HFFc6 (cell line): Measurements from ENCODE around the gene FAM171A2. TPM values are rescaled to one million over a fixed set of nuclear protein-coding genes. Genes with fewer than 3 reads are reported as not detected.

ENCODE experiments used
- DNase-seq: peaks from one replicate; pipeline ENCODE4 v3.0.0-alpha.2; 2018
- H3K27ac Mint-ChIP-seq: 2 replicates; pipeline ENCODE4 v1.8.0; 2020; ENCODE audit warnings: mild to moderate bottlenecking, mixed read lengths
- H3K27me3 Mint-ChIP-seq: 2 replicates; pipeline ENCODE4 v1.8.0; 2021; ENCODE audit warnings: mild to moderate bottlenecking, moderate library complexity, mixed read lengths; ENCODE audit not compliant: insufficient read depth
- H3K36me3 Mint-ChIP-seq: 2 replicates; pipeline ENCODE4 v1.8.0; 2021; ENCODE audit warnings: low read depth, mixed read lengths
- H3K4me1 Mint-ChIP-seq: 2 replicates; pipeline ENCODE4 v1.8.0; 2020; ENCODE audit warnings: low read depth, mixed read lengths
- H3K4me3 Mint-ChIP-seq: 2 replicates; pipeline ENCODE4 v1.8.0; 2020; ENCODE audit warnings: mild to moderate bottlenecking, moderate library complexity, mixed read lengths
- H3K9me3 Mint-ChIP-seq: 2 replicates; pipeline ENCODE4 v1.8.0; 2020; ENCODE audit warnings: mild to moderate bottlenecking, mixed read lengths
- CTCF ChIP-seq: fragments of 200-600 bp; sonication (generic); IDR thresholded peaks from 2 replicates; pipeline ENCODE4 v1.5.0; 2021; ENCODE audit warnings: antibody characterized with exemption, mild to moderate bottlenecking
- long read RNA-seq: library from polyadenylated mRNA; unstranded; transcript quantifications from one replicate; pipeline ENCODE4 v2.0.0, GENCODE V29; 2019
- total RNA-seq, 6 experiments: library from RNA; stranded (reverse); fragmentation: NEBNext Ultra II Directional; extraction: Animal tissue kit (Norgen Biotek cat#: 25700); gene quantifications; 2 replicates in 1 of 6; 3 replicates in 5 of 6; pipeline ENCODE4 v1.2.3, GENCODE V29; 2021

FAM171A2 gene
- 1 to 10 TPM; 1.6 to 1.9 (median 1.8) TPM for total RNA-seq
- long read RNA-seq = 0 reads

DNA sequence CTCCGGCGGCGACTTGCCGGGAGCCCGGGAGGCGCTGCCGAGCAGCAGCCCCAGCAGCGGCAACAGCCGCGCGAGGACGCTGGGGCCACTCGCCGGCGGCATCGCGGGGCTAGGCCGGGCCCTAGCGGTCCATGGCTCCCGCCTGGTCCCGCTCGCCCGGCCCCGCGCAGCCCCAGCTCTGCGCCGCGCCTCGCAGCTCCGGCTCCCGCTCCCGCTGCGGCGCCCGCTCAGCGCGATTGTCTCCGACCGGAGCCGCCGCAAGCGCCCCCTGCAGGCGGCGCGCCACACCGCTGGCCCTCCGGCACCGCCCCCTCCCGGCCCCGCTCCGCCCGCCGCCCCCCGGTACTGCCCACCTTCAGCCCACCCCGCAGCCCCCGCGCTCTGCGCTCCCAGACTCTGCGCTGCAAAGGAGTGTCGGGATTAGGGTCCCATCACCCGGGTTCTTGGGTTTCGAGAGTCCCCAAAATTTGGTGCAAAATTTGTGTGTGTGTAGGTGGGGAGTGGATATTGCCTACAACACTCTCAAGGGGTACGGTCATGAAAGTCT is at the start of gene FAM171A2:
FAM171A2 (minus strand) TSS at position 241 of the 547 bp plus-strand sequence; CDS start at position 102, 139 bp downstream.
- Mint-ChIP-seq H3K4me3 (peak within 1 kb of the TSS; percentile 84), H3K27ac (no peak within 1 kb of the TSS), H3K36me3 (no peaks in the 10 kb centered on the region), H3K9me3 (no peaks in the 10 kb centered on the region), H3K27me3 (peaks cover 31% of the 10 kb centered on the region), H3K4me1 (peaks cover 14% of the 10 kb centered on the region; the same call in 1 of the 2 replicates)
- DNase-seq = no peak
- peak; percentile 85 for TF ChIP-seq CTCF

DNA sequence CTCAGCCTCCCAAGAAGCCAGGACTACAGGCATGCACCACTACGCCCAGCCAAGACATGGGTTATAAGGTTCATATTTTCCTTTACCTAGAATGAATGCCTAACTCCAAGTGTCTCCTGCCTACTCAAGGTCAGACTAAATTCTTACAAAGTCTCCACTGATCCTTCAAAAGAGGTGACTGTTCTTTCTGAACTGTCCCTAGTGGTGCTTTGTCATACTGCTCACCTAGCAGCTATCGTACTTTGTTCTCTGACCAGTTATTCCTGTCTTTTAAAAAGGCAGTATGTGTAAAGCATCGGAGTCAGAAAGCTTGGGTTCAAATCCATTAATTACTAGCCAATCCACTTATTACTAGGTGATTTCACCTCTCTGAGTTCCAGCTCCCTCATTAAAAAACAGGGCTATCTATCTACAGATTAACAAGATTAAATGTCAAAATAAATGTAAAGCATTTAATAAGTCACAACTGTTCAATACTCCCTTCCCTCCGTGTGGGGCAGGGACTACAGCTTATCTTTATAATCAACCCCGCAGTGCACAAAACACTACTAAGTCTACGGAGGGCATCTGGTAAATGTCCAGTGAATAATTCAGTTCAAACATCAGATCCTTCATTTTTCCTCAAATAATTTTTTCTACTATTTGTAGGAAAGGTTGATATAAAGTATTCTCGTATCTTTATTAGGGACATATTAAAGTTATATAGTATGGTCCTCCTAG is 45.8 kb upstream of the FAM171A2 start:
- Mint-ChIP-seq H3K4me3 (no peak overlapping the region), H3K27me3 (no peaks in the 10 kb centered on the region), H3K27ac (no peak overlapping the region), H3K4me1 (no peaks in the 10 kb centered on the region; the same call in 1 of the 2 replicates), H3K36me3 (no peaks in the 10 kb centered on the region), H3K9me3 (no peaks in the 10 kb centered on the region)
- peak; percentile 32 for TF ChIP-seq CTCF
- DNase-seq = no peak

- Mint-ChIP-seq H3K4me3 (no peak overlapping the region), H3K27ac (no peak overlapping the region; the same call in 1 of the 2 replicates), H3K4me1 (no peaks in the 10 kb centered on the region; the same call in 1 of the 2 replicates), H3K9me3 (no peaks in the 10 kb centered on the region), H3K27me3 (no peaks in the 10 kb centered on the region), H3K36me3 (no peaks in the 10 kb centered on the region)
- no peak for TF ChIP-seq CTCF
- DNase-seq = no peak
Measured at GRCh38 chr17:44408786-44409185, 45.1 kb upstream of the FAM171A2 start.

GRCh38 chr17:44402564-44403172 is 39.0 kb upstream of the FAM171A2 start:
- Mint-ChIP-seq H3K9me3 (no peaks in the 10 kb centered on the region), H3K4me1 (no peaks in the 10 kb centered on the region; the same call in 1 of the 2 replicates), H3K27ac (no peak overlapping the region), H3K27me3 (no peaks in the 10 kb centered on the region; the same call in 1 of the 2 replicates), H3K4me3 (no peak overlapping the region), H3K36me3 (peaks cover 18% of the 10 kb centered on the region)
- no peak for DNase-seq
- TF ChIP-seq CTCF = no peak

DNA sequence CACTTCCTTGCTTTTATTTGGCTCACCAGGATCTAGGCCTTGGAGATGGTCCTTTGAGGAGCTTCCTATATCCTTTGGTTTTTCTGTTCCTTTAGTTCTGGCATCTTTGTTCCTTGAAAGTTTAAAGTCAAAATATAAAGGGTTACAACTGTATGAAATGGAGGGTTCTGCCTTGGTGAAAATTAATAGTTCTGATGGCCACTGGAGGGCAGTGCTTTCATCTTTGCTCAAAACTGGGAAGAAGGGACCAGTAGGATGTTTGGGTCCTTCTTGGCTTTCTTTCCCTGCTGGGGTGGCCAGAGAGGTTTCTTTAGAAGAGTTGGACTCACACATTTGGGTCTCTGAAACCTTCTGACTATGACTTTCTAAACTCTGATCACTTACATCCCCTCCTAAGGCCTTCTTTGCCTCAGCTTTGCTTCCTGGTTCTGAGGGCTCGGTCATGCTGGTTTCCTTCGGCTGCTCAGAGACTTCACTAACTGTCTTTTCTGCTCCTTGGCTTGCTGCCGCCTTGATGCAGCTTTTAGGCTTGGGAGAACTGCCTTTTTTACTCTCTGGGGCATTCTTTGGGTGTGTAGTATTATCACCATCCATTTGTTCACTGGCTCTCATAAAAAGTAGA is 36.7 kb upstream of the FAM171A2 start:
- no peaks in the 10 kb centered on the region for H3K4me1 Mint-ChIP-seq
- H3K9me3 Mint-ChIP-seq = no peaks in the 10 kb centered on the region
- H3K27ac Mint-ChIP-seq = no peak overlapping the region
- H3K36me3 Mint-ChIP-seq = peaks cover 18% of the 10 kb centered on the region
- DNase-seq = peak; percentile 32
- peak; percentile 78 for TF ChIP-seq CTCF
- no peaks in the 10 kb centered on the region; the same call in 1 of the 2 replicates for H3K27me3 Mint-ChIP-seq
- H3K4me3 Mint-ChIP-seq = no peak overlapping the region
